ENCODE data around the gene SECISBP2.

DNA sequence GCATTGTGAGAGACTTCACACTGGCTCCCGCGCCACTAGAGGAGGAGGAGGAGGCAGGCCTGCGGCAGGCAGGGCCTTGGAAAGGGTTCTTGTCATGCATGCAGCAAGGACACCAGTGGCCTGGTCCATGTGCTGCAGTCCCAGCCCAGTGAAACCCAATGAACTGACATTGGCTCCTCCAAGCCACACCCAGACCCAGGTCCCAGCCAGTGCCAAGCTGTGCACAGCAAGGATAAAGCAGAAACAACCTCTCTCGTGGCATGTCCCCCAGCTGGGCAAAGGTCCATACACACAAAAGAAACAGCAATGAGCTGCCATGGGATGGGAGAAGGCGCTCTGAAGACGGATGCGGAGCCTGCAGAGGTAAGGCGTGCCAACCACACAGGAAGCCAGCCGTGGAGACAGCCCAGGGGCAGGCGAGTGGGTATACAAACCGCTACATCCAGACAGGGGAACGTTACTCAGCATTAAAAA lies 90.4 kb downstream of the SECISBP2 start:
- TF ChIP-seq, protein P1, sequence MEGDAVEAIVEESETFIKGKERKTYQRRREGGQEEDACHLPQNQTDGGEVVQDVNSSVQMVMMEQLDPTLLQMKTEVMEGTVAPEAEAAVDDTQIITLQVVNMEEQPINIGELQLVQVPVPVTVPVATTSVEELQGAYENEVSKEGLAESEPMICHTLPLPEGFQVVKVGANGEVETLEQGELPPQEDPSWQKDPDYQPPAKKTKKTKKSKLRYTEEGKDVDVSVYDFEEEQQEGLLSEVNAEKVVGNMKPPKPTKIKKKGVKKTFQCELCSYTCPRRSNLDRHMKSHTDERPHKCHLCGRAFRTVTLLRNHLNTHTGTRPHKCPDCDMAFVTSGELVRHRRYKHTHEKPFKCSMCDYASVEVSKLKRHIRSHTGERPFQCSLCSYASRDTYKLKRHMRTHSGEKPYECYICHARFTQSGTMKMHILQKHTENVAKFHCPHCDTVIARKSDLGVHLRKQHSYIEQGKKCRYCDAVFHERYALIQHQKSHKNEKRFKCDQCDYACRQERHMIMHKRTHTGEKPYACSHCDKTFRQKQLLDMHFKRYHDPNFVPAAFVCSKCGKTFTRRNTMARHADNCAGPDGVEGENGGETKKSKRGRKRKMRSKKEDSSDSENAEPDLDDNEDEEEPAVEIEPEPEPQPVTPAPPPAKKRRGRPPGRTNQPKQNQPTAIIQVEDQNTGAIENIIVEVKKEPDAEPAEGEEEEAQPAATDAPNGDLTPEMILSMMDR (IDR thresholded peaks at IDR 0.05; ENCODE audit: insufficient read depth, low read length, poor library complexity, severe bottlenecking) = no peak
- TF ChIP-seq EZH2phosphoT487 (conservative IDR thresholded peaks at IDR 0.05; ENCODE audit: low read length) = no peak

Data from SU-DHL-6 (cell line).